ENCODE results near the gene RASSF1.

Gene RASSF1

GRCh38 chr3:50333744-50334328 is 6.8 kb downstream of the RASSF1 start:
- Mint-ChIP-seq H3K4me3 (peak overlapping the region; percentile 68 to 97), H3K27ac (peak overlapping the region; percentile 93 to 96), H3K36me3 (ENCODE audit: insufficient read depth) (peaks cover 92% of the 10 kb centered on the region), H3K4me1 (ENCODE audit: low read depth in 2 of 2) (peaks cover 41 to 49% of the 10 kb centered on the region in 2 donors), H3K9me3 (no peaks in the 10 kb centered on the region), H3K27me3 (no peaks in the 10 kb centered on the region)
- no peak for ATAC-seq (replicated peaks)
- DNase-seq: no peak

- no peak for DNase-seq
- Mint-ChIP-seq H3K4me3 (no peak overlapping the region), H3K27me3 (no peaks in the 10 kb centered on the region), H3K36me3 (ENCODE audit: insufficient read depth) (peaks cover 81% of the 10 kb centered on the region), H3K4me1 (ENCODE audit: low read depth in 2 of 2) (peaks cover 39% of the 10 kb centered on the region in 2 donors), H3K9me3 (no peaks in the 10 kb centered on the region), H3K27ac (no peak overlapping the region)
- ATAC-seq (replicated peaks): no peak
Measured at GRCh38 chr3:50331364-50331907, 9.2 kb downstream of the RASSF1 start.

GRCh38 chr3:50330330-50330729 is 10.3 kb downstream of the RASSF1 start:
- Mint-ChIP-seq H3K4me1 (ENCODE audit: low read depth in 2 of 2) (peaks cover 28% of the 10 kb centered on the region in 2 donors), H3K27me3 (no peaks in the 10 kb centered on the region), H3K4me3 (no peak overlapping the region), H3K9me3 (no peaks in the 10 kb centered on the region), H3K36me3 (ENCODE audit: insufficient read depth) (peaks cover 70% of the 10 kb centered on the region), H3K27ac (peak overlapping the region in 1 of 2 donors; percentile 59)
- ATAC-seq (replicated peaks) (no peak), DNase-seq (no peak)

GRCh38 chr3:50327943-50328691 is 12.5 kb downstream of the RASSF1 start, which contains the start of gene TUSC2:
Gene TUSC2 (minus strand): TSS chr3:50328223. CDS start chr3:50328099, 124 bp downstream.
- ATAC-seq (replicated peaks) (peak; percentile 95), DNase-seq (peak; percentile 92)
- Mint-ChIP-seq H3K9me3 (no peaks in the 10 kb centered on the region), H3K27ac (peak within 1 kb of the TSS; percentile 84 to 94), H3K36me3 (ENCODE audit: insufficient read depth) (peaks cover 56% of the 10 kb centered on the region), H3K4me1 (ENCODE audit: low read depth in 2 of 2) (peaks cover 14 to 24% of the 10 kb centered on the region in 2 donors), H3K4me3 (peak within 1 kb of the TSS; percentile 80 to 88), H3K27me3 (no peaks in the 10 kb centered on the region)

- DNase-seq (no peak), ATAC-seq (replicated peaks) (no peak)
- H3K36me3 Mint-ChIP-seq (ENCODE audit: insufficient read depth): peaks cover 46% of the 10 kb centered on the region
- H3K4me3 Mint-ChIP-seq: peak overlapping the region; percentile 80 to 88
- peaks cover 14 to 22% of the 10 kb centered on the region in 2 donors for H3K4me1 Mint-ChIP-seq (ENCODE audit: low read depth in 2 of 2)
- H3K9me3 Mint-ChIP-seq: no peaks in the 10 kb centered on the region
- no peaks in the 10 kb centered on the region for H3K27me3 Mint-ChIP-seq
- peak overlapping the region; percentile 84 to 94 for H3K27ac Mint-ChIP-seq
Measured at GRCh38 chr3:50327129-50327528, 13.5 kb downstream of the RASSF1 start.

- peaks cover 36% of the 10 kb centered on the region for H3K36me3 Mint-ChIP-seq (ENCODE audit: insufficient read depth)
- H3K27ac Mint-ChIP-seq: no peak overlapping the region
- ATAC-seq (replicated peaks) (no peak), DNase-seq (no peak)
- peak overlapping the region in 1 of 2 donors; percentile 38 for H3K4me3 Mint-ChIP-seq
- no peaks in the 10 kb centered on the region for H3K27me3 Mint-ChIP-seq
- H3K4me1 Mint-ChIP-seq (ENCODE audit: low read depth in 2 of 2): peaks cover 14 to 22% of the 10 kb centered on the region in 2 donors
- no peaks in the 10 kb centered on the region for H3K9me3 Mint-ChIP-seq
Measured at GRCh38 chr3:50326182-50326541, 14.5 kb downstream of the RASSF1 start.

- Mint-ChIP-seq H3K27ac (peak overlapping the region in 1 of 2 donors; percentile 76), H3K36me3 (ENCODE audit: insufficient read depth) (peaks cover 31% of the 10 kb centered on the region), H3K9me3 (no peaks in the 10 kb centered on the region), H3K4me1 (ENCODE audit: low read depth in 2 of 2) (peaks cover 16 to 23% of the 10 kb centered on the region in 2 donors), H3K27me3 (no peaks in the 10 kb centered on the region), H3K4me3 (peak overlapping the region in 1 of 2 donors; percentile 8)
- DNase-seq (no peak), ATAC-seq (replicated peaks) (no peak)
Measured at GRCh38 chr3:50325497-50326181, 15.0 kb downstream of the RASSF1 start.

GRCh38 chr3:50325113-50325480 is 15.5 kb downstream of the RASSF1 start:
- H3K36me3 Mint-ChIP-seq (ENCODE audit: insufficient read depth): peaks cover 26% of the 10 kb centered on the region
- H3K4me1 Mint-ChIP-seq (ENCODE audit: low read depth in 2 of 2): peaks cover 22 to 26% of the 10 kb centered on the region in 2 donors
- H3K27ac Mint-ChIP-seq: peak overlapping the region in 1 of 2 donors; percentile 76
- no peak for ATAC-seq (replicated peaks)
- H3K27me3 Mint-ChIP-seq: no peaks in the 10 kb centered on the region
- DNase-seq: no peak
- H3K9me3 Mint-ChIP-seq: no peaks in the 10 kb centered on the region
- no peak overlapping the region for H3K4me3 Mint-ChIP-seq

GRCh38 chr3:50324351-50325112 is 16.1 kb downstream of the RASSF1 start:
- Mint-ChIP-seq H3K36me3 (ENCODE audit: insufficient read depth) (peaks cover 20% of the 10 kb centered on the region), H3K4me3 (no peak overlapping the region), H3K9me3 (no peaks in the 10 kb centered on the region), H3K27me3 (no peaks in the 10 kb centered on the region), H3K4me1 (ENCODE audit: low read depth in 2 of 2) (peaks cover 25 to 29% of the 10 kb centered on the region in 2 donors), H3K27ac (peak overlapping the region in 1 of 2 donors; percentile 76)
- peak; percentile 25 for ATAC-seq (replicated peaks)
- peak; percentile 50 to 64 (median 53) for DNase-seq

GRCh38 chr3:50323614-50324199 is 16.9 kb downstream of the RASSF1 start:
- no peaks in the 10 kb centered on the region for H3K27me3 Mint-ChIP-seq
- H3K27ac Mint-ChIP-seq: peak overlapping the region; percentile 41 to 76

GRCh38 chr3:50323092-50323600 is 17.5 kb downstream of the RASSF1 start:
- Mint-ChIP-seq H3K9me3 (no peaks in the 10 kb centered on the region), H3K4me1 (ENCODE audit: low read depth in 2 of 2) (peaks cover 24 to 34% of the 10 kb centered on the region in 2 donors), H3K36me3 (ENCODE audit: insufficient read depth) (peaks cover 8% of the 10 kb centered on the region), H3K4me3 (peak overlapping the region; percentile 44 to 84), H3K27ac (peak overlapping the region in 1 of 2 donors; percentile 76), H3K27me3 (no peaks in the 10 kb centered on the region)
- no peak for ATAC-seq (replicated peaks)
- no peak for DNase-seq

More at GRCh38 chr3:50323614-50324199, 16.9 kb downstream of the RASSF1 start:
- H3K4me1 Mint-ChIP-seq (ENCODE audit: low read depth in 2 of 2): peaks cover 29 to 36% of the 10 kb centered on the region in 2 donors
- no peaks in the 10 kb centered on the region for H3K9me3 Mint-ChIP-seq
- H3K36me3 Mint-ChIP-seq (ENCODE audit: insufficient read depth): peaks cover 12% of the 10 kb centered on the region
- no peak overlapping the region for H3K4me3 Mint-ChIP-seq
- DNase-seq (no peak), ATAC-seq (replicated peaks) (no peak)

- H3K4me1 Mint-ChIP-seq (ENCODE audit: low read depth in 2 of 2): peaks cover 20 to 32% of the 10 kb centered on the region in 2 donors
Measured at GRCh38 chr3:50322386-50323091, 18.1 kb downstream of the RASSF1 start, which contains the start of gene HYAL2. Gene HYAL2 (minus strand): TSS chr3:50322745. CDS start chr3:50320489, 2,256 bp downstream.

More at GRCh38 chr3:50322386-50323091, 18.1 kb downstream of the RASSF1 start, which contains the start of gene HYAL2:
- ATAC-seq (replicated peaks) (no peak), DNase-seq (no peak)
- H3K27ac Mint-ChIP-seq: peak within 1 kb of the TSS; percentile 89 to 93
- peak within 1 kb of the TSS; percentile 84 to 85 for H3K4me3 Mint-ChIP-seq
- H3K36me3 Mint-ChIP-seq (ENCODE audit: insufficient read depth): peaks cover 4% of the 10 kb centered on the region
- H3K9me3 Mint-ChIP-seq: no peaks in the 10 kb centered on the region
- H3K27me3 Mint-ChIP-seq: no peaks in the 10 kb centered on the region
